Measurements from ENCODE around the gene ARHGAP15.

ARHGAP15 gene

DNA sequence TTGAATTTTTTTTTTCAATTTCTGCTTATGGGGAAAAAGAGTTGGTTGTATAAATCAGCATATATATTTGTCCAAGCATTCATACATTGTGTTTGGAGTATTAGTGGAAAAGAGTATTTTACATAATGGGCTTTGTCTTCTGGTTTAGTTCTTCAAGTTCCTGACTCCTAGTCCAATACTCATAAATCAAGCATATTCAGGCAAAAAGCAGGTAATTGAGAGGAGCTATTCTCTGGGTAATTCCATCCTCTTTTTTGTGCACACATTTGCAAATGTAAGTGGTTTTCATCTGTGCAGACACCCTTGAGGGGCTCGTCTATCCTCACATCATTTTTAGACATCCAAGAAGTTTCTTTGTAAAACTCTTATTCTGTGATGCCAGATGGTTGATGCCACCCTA lies 337.2 kb downstream of the ARHGAP15 start:
- DNase-seq = no peak

DNA sequence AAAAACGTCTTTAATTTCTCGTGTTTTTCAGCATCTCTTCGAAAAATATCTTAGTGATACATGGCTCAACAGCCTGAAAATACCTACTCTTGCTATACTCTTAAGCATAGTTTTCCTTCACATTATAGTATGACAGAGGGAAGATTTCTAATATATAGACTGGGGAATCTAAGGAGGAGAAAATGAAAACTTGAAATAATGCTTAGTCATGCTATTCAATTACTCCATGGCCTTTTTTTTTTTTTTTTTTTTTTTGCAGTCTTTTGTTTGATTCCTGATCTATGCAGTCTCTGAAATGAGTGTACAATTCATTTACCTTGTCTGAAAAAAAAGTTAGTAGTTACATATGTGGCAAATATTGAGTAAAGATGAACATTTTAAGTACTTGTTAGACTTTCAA lies 337.8 kb downstream of the ARHGAP15 start:
- no peak for DNase-seq

DNA sequence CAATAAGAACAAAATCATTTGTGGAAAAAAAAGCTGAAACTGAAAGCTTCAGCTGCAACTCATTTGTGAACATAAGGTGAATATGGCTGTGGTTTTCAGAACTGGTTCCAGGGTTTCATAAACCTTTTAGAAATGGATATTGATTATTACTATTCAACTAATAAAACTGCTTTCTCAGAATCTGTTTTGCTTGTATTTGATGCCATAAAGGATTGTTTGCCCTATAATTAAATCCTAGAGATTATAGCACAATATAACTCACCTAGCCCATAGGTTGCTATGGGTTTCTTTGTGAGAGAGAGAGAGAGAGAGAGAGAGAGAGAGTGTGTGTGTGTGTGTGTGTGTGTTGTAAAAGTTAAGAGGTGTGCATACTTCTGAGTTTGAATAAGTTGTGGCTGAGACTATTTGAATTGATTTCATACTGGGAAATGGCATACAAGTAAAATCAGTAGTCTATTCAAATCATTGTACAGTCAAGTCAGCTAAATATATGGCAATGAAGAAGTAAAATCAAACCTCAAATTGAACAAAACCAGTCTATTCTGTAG lies 339.2 kb downstream of the ARHGAP15 start:
- no peak for DNase-seq

DNA sequence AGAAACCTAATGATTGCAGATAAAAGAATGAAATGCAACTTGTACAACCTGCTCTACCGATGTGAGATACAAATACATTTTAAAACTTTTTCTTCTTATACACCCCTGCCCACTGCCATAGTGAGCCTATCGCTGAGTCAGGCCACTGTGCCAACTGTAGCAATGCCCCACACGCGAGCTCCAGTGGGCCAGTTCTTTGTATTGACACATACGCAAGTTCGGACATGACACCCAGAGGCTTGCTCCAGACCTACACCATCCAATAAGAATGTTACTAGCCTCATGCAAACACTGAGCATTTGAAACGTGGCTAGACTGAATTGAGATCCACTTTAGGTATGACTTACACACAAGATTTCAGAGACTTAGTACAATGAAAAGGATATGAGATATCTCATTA lies 340.1 kb downstream of the ARHGAP15 start:
- no peak for DNase-seq

DNA sequence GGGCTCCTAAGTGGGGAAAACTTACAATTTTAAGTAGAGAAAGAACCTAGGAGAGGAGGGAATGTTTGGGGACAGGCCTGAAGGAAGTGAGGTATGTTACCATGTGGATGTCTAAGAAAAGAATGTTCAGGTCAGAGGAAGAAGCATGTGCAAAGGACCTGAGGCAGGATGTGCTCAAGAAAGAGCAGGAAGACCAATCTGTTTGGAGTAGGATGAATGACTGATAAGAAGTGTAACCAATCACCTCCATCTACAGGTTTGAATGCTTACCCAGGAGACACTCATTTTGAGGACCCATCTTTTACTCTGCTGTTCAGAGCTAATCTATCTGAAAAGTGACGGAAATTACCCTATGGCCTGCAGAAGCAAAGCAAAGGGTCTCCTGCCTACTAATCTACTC lies 342.3 kb downstream of the ARHGAP15 start:
- DNase-seq = no peak

DNA sequence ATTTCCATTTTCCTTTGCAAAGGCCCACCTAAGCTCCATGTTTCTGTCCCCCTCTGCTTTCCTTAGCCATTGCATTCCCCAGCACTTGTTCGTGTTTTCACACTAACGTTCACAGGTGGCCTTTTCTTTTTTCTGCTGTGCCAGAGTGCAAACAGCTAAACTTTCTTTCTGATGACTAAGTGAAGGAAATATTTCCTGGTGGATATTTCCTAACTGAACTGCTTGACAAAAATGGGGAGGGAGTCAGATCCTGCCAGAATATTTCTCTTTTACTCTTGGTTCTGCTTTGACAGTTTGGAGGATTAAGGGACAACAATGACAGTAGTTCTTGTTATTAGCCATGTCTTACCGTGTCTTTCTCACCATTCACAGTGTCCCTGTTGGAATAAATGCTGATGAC lies 344.0 kb downstream of the ARHGAP15 start:
- no peak for DNase-seq

DNA sequence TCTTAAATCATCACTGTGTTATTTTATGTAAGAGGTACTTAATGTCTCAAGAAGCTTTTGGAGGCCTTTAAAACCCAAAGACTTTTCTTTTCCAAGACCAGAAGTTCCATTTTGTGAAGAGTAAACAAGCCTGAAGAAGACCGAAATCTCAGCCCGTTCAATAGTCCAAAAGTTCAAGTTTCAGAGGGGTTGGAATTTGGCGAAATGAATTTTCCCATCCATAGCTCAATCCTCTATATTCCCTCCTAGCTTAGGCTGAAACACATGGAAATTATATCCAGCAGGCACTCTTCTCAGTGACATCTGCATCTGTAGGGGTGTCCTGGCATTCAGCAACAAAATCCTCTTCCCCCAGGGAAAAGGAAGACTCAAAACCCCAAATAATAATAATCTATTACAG lies 344.6 kb downstream of the ARHGAP15 start:
- DNase-seq = no peak

DNA sequence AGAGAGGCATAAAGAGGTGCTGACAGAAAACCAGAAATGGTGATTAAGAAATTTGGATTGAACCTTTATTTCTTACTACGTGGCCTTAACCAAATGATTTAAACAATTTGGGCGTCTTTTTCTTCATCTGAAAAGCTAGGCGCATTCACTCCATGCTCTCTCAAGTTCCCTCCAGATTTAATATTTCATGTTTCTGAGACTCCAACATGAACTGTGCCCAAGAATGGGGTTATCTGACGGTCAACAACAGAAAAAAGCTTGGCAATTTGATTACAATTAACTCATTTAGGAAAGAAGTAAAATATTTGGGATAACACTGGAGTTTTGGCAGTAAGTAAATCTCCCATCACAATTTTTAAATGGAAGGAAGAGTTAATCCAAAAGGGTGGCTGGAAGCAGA lies 345.4 kb downstream of the ARHGAP15 start:
- DNase-seq = no peak

DNA sequence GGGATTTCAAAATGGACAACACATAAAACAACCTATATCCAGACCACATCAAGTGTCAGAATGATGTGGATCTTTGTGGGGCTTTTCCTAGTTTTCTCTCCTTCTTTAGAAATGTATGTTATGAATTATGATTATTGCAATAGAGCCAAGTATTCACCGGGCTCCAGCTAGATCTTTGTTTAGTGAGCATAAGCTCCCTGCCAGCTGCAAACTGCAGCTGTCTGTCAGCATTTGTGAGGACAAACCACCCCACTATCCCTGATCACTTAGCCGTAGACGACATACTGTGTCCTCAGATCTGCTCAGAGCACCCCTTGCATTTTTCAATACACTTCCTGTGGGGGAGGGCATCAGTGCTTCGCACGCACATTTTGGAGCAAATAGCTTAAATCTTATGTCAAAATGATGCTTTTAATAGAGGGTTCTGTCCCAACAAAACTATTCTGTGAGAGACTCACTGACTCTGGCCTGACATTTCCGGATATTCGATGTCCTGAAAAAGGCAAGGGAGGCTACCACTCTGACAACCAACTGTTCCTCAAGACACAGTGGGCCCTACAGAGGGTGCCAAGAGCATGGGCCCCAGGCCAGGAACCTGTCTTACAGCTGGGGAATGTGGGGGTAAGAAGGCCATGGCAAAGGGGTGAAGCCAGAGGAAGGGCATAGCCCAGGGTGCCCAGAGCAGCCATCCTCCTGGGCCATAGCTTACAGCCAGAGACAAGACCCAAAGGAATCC lies 346.0 kb downstream of the ARHGAP15 start:
- DNase-seq = no peak

DNA sequence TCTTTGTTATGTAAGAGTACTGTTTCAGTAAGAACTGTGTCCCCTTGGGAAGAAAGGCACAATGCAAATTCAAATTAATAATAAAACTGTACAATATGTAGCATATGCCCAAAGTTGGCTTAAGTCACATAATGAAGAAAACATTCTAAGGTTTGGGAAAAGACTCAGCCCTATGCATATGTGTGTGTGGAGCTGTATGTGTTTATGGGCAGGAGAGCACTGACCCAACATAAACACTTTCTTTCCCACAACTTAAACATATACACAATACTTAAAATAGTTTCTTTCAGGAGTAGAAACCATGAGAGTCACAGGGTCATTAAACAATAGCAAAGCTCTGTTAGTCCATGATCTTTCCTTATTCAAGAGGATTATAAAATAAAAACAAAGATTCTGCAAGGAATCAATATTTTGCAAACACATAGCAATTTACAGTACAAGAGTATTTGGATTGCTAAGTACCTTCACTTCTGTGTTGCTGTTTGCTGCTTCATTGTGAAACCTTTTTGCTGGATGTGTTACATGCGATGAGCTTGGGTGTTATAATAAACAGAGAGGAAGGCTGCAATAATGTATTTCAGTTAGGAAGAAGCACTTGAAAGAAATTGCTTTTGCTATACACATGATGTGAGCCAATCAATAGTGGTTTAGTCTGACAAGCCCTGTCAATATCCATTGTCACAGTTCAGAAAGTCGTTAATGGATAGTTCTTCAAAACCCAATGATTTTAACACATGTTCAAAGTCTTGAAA lies 347.3 kb downstream of the ARHGAP15 start:
- no peak for DNase-seq

DNA sequence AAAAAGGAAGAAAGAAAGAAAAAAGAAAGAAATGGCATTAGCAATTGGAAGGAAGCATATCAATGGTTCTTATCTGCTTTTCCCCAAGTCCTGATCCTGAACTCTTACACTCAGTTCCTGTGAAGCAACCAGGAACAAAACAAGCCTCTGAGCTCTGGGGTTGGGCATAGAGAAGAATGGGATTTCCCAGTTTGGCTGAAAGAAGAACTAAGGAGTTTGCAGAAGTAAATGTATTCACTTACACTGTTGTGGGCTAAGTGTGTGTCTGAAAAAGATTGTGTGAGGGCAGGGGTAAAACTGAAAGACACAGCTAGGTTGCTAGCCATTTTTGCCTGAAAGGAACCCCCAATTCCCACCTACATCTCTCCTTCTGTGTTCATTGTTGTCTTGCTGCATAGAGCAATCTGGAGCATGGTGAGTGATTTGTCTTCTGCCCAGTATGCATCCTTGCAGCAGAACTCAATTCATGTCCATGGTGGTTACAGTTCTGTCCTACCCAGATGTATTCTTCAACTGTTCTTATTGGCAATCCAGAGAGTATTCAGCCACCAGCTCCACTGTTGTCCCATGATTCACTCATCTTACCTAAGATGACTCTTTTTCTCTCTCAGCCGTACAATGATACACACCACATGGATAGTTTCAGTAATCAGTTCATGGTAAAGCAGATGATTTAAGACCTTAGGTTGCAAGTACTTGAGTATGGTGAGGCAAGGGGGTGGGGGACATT lies 348.7 kb downstream of the ARHGAP15 start:
- DNase-seq = no peak

DNA sequence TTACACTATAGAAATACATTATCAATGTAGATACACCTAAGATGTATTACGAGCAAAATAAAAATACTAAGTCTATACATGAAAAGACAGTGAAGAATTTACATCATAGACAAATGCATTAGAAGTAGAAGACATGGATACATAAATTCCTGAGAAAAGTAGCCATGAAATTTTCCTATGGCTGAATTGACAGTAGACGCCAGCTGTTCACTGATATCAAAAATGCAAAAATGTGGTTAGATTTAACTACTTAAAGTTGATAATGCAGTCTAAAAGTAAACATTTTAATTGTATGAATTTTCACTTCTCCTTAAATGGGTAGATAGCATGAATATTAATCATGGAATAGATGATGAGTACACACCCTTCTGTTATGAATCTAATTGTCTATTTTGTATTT lies 350.9 kb downstream of the ARHGAP15 start:
- no peak for DNase-seq

DNA sequence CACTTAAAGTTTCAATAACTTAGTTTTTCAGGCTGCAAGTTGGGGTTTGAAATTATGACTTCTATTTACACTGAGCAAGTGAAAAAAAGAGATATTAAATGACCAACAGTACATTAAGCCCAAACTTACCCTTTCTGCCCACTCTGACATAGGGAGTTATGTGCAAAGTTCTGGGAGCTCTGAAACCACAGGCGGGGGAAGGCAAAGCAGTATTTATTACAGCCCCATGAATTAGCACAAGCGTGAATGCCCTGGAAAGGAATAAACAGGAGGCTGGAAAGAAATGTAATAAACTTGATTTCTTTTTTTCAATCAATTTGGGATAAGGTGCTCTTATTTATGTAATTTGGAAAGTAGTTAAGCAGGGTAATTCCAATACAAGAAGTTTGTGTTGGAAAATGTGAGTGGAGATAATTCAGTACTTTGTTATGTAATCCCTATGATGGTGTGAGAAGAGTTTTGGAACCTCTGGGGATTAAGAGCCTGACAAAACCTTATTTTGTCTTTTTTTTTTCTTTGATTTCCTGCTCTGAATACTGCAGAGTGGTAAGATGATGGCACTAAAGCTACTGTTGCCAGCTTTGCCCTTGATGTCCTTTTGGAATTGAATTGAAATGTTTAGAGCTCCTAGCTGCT lies 351.5 kb downstream of the ARHGAP15 start:
- DNase-seq = no peak

DNA sequence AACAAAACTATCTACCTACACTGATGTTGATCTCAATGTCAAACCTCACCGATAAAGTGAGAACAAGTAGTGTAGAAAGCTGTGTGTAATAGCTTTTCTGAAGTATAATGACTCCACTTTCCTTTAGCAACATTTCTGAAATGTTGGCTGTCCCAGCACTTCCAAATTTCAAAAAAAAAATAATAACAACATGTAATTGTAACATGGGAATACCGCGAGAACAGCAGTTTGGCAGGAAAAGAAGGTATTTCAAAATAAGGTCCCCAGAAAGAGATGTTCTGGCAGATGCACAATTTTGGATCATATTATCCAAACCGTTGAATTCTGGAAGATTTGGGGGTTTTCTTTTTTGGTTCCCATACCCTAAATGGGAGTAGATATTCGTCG lies 352.0 kb downstream of the ARHGAP15 start:
- DNase-seq = no peak

DNA sequence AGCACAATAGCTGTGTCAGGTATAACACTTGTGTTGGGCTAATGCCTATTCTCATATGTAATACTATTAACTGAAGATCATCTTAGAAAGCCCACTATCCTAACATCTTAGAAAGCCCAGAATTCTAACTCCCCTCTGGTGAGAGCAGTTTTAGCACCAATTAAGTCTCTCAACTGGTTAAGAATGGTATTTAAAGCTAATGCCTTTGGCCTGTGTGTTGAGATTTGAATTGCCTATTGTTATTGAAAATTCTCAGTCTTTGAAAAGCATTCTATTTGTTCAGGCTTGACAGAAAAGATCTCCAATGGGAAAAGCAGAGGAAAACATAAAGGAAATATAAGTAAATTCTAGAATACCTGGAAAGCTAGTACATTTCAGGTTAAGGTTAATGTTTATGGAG lies 352.5 kb downstream of the ARHGAP15 start:
- no peak for DNase-seq

DNA sequence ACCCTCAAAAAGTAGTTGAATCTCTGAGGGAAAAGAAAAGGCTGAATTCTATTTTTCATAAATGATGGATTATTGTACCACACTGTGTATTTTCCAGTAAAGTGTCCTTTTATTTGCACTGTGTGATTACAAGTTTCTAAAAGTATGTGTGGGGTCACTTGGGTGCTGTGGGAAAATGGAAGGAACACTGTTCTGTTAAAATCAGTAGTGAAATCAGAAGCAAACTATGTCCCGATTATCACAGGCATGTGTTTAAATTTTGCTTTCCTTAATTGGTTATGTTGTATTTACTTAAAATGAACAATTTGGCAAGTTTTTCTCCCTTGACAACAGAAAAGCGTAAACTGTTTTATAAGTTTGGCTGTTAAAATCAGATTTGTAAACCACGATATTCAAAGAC lies 353.1 kb downstream of the ARHGAP15 start:
- no peak for DNase-seq

DNA sequence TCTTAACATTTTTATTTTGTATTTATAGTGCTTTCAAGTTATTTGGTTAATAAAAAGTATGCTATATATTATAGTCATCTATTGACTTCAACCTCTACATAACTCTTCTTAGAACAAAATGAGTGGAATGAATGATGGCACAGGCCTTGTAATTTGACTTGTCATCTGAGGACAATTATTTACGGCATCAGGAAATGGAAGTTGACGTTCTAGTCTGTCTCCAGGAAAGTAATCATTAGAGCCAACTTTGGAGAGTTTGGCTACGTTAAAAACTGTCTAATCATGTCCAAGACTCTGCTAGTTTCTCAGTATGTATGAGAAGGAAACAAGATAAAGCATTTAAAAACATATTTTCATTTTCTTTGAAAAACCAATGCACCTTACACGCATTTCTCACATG lies 353.6 kb downstream of the ARHGAP15 start:
- no peak for DNase-seq

DNA sequence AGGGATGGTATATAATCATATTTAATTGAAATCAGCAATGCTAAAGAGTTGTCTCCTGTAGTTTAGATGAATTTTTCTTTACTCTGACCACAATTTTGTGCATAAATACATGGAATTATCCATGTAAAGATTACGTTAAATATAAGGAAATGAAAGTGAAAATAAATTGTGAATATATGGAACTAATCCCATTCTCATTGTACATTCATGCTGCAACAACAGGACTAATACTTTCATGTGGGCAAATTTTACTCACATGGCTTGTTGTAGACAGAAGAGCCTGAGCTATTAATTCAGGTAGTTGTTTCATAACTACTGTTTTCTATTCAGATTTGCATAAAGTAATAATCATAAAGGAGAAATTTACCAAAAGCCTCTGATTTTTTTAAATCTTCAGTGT lies 357.8 kb downstream of the ARHGAP15 start:
- DNase-seq = no peak

DNA sequence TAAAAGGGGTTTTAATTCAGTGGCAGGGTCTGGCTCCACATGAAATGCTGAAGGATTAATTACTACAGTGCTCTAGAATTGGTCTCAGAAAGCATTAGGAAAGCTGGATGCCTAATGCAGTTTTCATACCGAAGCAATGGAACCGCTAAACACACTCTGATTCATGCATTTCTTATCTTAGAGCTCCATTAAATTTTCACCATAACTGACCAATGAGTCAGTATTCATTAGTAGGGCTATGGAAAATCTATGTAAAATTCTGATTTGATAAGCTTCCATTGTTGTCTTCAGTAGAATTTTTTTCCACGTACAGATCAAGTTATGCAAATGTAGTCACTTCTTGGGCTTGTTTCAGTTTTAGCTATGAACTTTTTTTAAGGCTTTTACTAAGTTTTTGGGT lies 359.9 kb downstream of the ARHGAP15 start:
- no peak for DNase-seq

DNA sequence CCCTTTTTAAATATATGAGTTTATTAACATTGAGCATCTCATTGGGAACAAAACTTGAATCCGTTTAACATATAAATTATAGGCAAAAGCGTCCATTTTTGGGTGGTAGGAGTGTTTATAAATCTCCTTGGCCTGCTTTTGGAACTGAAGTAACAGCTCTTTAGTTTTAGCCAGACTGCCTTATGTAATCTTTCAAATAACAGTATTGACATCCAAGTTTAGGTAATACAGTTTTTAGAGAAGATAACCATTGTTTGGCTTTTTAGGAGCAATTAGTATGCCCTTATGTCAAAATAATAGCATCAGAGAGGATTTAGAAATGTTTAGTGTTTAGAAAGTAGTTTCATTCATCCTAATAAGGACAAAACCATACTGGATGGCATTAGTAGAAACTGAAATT lies 361.9 kb downstream of the ARHGAP15 start:
- DNase-seq = no peak

DNA sequence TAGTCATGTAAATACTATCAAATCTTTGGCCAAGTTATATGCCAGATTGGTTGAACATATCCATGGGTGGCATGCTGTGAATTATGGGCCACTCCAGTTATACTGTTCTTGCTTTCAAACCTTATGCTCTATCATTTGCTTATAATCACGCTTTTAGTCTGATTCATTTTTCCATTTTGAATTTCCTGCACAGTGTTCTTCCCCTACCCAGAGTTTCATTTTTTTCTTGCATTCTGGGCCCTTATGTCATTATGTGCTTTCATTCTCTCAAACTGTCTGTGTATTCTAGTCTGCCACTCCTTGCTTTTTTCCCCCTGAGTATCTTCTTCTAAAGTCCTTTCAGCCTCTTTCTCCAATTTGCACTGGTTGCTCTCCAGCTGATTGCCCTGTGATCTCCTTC lies 364.1 kb downstream of the ARHGAP15 start:
- DNase-seq = no peak

DNA sequence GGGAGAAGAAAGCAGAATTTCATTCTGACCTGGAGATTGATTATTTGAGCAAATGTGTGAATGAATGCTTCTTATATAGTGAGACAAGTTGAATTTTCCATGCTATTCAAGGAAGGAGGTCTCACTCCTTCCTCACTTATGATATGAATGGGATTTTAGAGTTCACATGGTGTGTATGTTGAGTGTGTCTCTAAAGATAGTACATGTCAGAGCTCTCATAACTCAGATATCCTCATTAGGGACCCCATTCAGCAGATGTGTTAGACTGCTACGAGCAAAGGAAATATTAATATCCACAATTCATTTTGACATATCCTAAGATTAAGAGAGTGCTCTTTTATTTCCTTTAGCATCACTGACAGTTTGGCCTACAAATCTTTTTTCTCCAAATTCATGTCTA lies 368.5 kb downstream of the ARHGAP15 start:
- DNase-seq = no peak

DNA sequence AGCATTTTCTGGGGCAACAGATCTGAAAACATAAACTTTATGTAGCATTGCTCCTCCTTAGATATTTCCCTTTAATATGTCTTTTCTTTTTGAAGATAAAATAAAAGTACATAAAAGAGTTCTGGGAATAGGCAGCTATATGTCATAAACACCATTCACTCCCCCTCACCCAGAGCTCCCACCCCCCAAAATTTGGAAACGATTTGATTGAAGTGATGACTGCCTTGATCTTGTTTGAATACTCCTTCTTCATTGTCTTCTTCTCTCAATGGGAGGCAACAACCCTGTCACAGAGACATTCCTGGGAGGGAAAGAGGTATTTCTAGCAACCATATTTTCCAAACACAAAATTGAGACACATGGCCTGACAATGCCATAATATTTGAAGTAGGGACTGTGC lies 369.3 kb downstream of the ARHGAP15 start:
- DNase-seq = no peak

Data from hematopoietic multipotent progenitor cell treated with erythropoietin and hydrocortisone succinate and interleukin-3 and kit ligand, for 6 days (in vitro differentiated cells).